ENCODE measurements around the gene GGNBP2. TPM values are rescaled to one million over a fixed set of nuclear protein-coding genes. Genes with fewer than 3 reads are reported as not detected.

GGNBP2 gene
- total and polyA plus RNA-seq, 7 donors = 43.5 to 62.2 (median 57.4) TPM

GRCh38 chr17:36546418-36547093 lies 1.8 kb downstream of the GGNBP2 start:
- no peak for DNase-seq
- Histone ChIP-seq H3K27me3 (no peaks in the 10 kb centered on the region), H3K27ac (peak overlapping the region; percentile 95 to 100 (median 98)), H3K36me3 (no peaks in the 10 kb centered on the region), H3K4me1 (peaks cover 0 to 65% (median 54%) of the 10 kb centered on the region in 4 donors), H3K4me3 (peak overlapping the region; percentile 68 to 96 (median 92)), H3K9me3 (no peaks in the 10 kb centered on the region)
- intact Hi-C loops (cut with DNase I) = loop anchor here (10.0 kb wide), 1 partner anchor 1302 kb away; the partner anchor contains the start of gene SLFN5
- no peak for TF ChIP-seq EP300 (IDR thresholded peaks at IDR 0.05)
- TF ChIP-seq CTCF (IDR thresholded peaks at IDR 0.05) = no peak
- no peak for TF ChIP-seq POLR2A (IDR thresholded peaks at IDR 0.05)
- no peak for TF ChIP-seq POLR2AphosphoS5 (IDR thresholded peaks at IDR 0.05)
- 3 to 8% methylated on average over 7 of the region's 7 CpGs for WGBS, 2 donors

- DNase-seq = no peak
- Histone ChIP-seq H3K4me3 (peak overlapping the region in 1 of 4 donors; percentile 91), H3K4me1 (peaks cover 0 to 69% (median 59%) of the 10 kb centered on the region in 4 donors), H3K36me3 (no peaks in the 10 kb centered on the region), H3K9me3 (no peaks in the 10 kb centered on the region), H3K27ac (peak overlapping the region in 2 of 4 donors; percentile 13 to 49), H3K27me3 (no peaks in the 10 kb centered on the region)
- intact Hi-C loops (cut with DNase I) = loop anchor here (10.0 kb wide), 1 partner anchor 1303 kb away; the partner anchor contains the start of gene SLFN5
- no peak for TF ChIP-seq POLR2AphosphoS5 (IDR thresholded peaks at IDR 0.05)
- no peak for TF ChIP-seq CTCF (IDR thresholded peaks at IDR 0.05)
- TF ChIP-seq EP300 (IDR thresholded peaks at IDR 0.05) = no peak
These were observed 3.1 kb downstream of the GGNBP2 start for GRCh38 chr17:36547776-36548175.

GRCh38 chr17:36550491-36551417 lies 6.0 kb downstream of the GGNBP2 start:
- DNase-seq = no peak
- no peak for TF ChIP-seq CTCF (IDR thresholded peaks at IDR 0.05)
- no peak for TF ChIP-seq POLR2AphosphoS5 (IDR thresholded peaks at IDR 0.05)
- no peak for TF ChIP-seq POLR2A (IDR thresholded peaks at IDR 0.05)
- TF ChIP-seq EP300 (IDR thresholded peaks at IDR 0.05) = no peak
- intact Hi-C loops (cut with DNase I) = no loop called here
- H3K27me3 ChIP-seq = no peaks in the 10 kb centered on the region
- H3K4me3 ChIP-seq = no peak overlapping the region
- 66 to 68% methylated on average over 8 of the region's 8 CpGs for WGBS, 2 donors
- H3K4me1 ChIP-seq = peaks cover 0 to 83% (median 62%) of the 10 kb centered on the region in 4 donors
- peaks cover 0 to 12% (median 5%) of the 10 kb centered on the region in 4 donors for H3K36me3 ChIP-seq
- H3K9me3 ChIP-seq = no peaks in the 10 kb centered on the region
- H3K27ac ChIP-seq = no peak overlapping the region

- no peak for DNase-seq
- Histone ChIP-seq H3K36me3 (peaks cover under 1 to 39% (median 20%) of the 10 kb centered on the region in 4 donors), H3K27me3 (no peaks in the 10 kb centered on the region), H3K9me3 (no peaks in the 10 kb centered on the region), H3K27ac (no peak overlapping the region), H3K4me3 (no peak overlapping the region), H3K4me1 (peaks cover 0 to 57% (median 38%) of the 10 kb centered on the region in 4 donors)
- 72 to 91% methylated on average over 3 of the region's 3 CpGs for WGBS, 2 donors
- intact Hi-C loops (cut with DNase I) = no loop called here
- TF ChIP-seq POLR2A (IDR thresholded peaks at IDR 0.05) (no peak), CTCF (IDR thresholded peaks at IDR 0.05) (no peak), POLR2AphosphoS5 (IDR thresholded peaks at IDR 0.05) (no peak), EP300 (IDR thresholded peaks at IDR 0.05) (no peak)
These were observed 8.7 kb downstream of the GGNBP2 start for GRCh38 chr17:36553459-36553858.

Data from sigmoid colon (tissue), 7 donors.